Hepatocyte (in vitro differentiated cells): ENCODE data around the gene CNOT11. TPM values are rescaled to one million over a fixed set of nuclear protein-coding genes. Genes with fewer than 3 reads are reported as not detected.
A peak's percentile ranks its signal among the peaks of the same experiment; 100 is the strongest.
"Not testable (repeated sequence)": the region's sequence is repeated elsewhere in the genome, so short reads cannot be mapped to it uniquely, and the experiment has no call there.

Source experiments
- DNase-seq: peaks from one replicate; pipeline ENCODE4 v3.0.0-alpha.2; 2016; ENCODE audit warnings: low spot score
- H2AFZ ChIP-seq: fragments of 200-600 bp; sonication (generic); 2 replicates; pipeline ENCODE4 v1.6.0; 2016; ENCODE audit warnings: antibody characterized with exemption, mild to moderate bottlenecking
- H3K27ac ChIP-seq: fragments of 200-600 bp; sonication (generic); 2 replicates; pipeline ENCODE4 v1.5.1; 2016; ENCODE audit warnings: mild to moderate bottlenecking
- H3K27me3 ChIP-seq: fragments of 200-600 bp; sonication (generic); 2 replicates; pipeline ENCODE4 v1.6.1; 2016
- H3K36me3 ChIP-seq: fragments of 200-600 bp; sonication (generic); replicated peaks from 2 replicates; pipeline ENCODE4 v1.5.1; 2016; ENCODE audit warnings: low read depth; ENCODE audit not compliant: insufficient read depth
- H3K4me1 ChIP-seq: fragments of 200-600 bp; sonication (generic); 2 replicates; pipeline ENCODE4 v1.5.1; 2016; ENCODE audit warnings: mild to moderate bottlenecking, moderate library complexity; ENCODE audit not compliant: insufficient read depth
- H3K4me2 ChIP-seq: fragments of 200-600 bp; sonication (generic); 2 replicates; pipeline ENCODE4 v1.6.0; 2016
- H3K4me3 ChIP-seq: fragments of 200-600 bp; sonication (generic); 2 replicates; pipeline ENCODE4 v1.5.1; 2016; ENCODE audit warnings: mild to moderate bottlenecking
- H3K79me2 ChIP-seq: fragments of 200-600 bp; sonication (generic); 2 replicates; pipeline ENCODE4 v1.6.0; 2017; ENCODE audit warnings: mild to moderate bottlenecking
- H3K9me2 ChIP-seq: fragments of 200-600 bp; sonication (generic); replicated peaks from 2 replicates; pipeline ENCODE4 v1.6.0; 2017; ENCODE audit warnings: mild to moderate bottlenecking; ENCODE audit not compliant: insufficient read depth
- H3K9me3 ChIP-seq: fragments of 200-600 bp; sonication (generic); 2 replicates; pipeline ENCODE4 v1.5.1; 2016; ENCODE audit warnings: low read depth, mild to moderate bottlenecking
- H4K20me1 ChIP-seq: fragments of 200-600 bp; sonication (generic); 2 replicates; pipeline ENCODE4 v1.6.0; 2016; ENCODE audit warnings: mild to moderate bottlenecking; ENCODE audit not compliant: insufficient read depth, poor library complexity, severe bottlenecking
- CTCF ChIP-seq: fragments of 200-600 bp; sonication (generic); IDR thresholded peaks from 2 replicates; pipeline ENCODE4 v1.5.1; 2016; ENCODE audit warnings: antibody characterized with exemption, mild to moderate bottlenecking; ENCODE audit not compliant: poor library complexity
- EZH2 ChIP-seq: fragments of 200-600 bp; sonication (generic); IDR thresholded peaks from 2 replicates; pipeline ENCODE4 v1.6.1; 2016; ENCODE audit warnings: antibody characterized with exemption, mild to moderate bottlenecking, borderline replicate concordance
- EZH2phosphoT487 ChIP-seq: fragments of 200-600 bp; sonication (generic); IDR thresholded peaks from one replicate; pipeline ENCODE4 v1.6.1; 2018; ENCODE audit warnings: antibody characterized with exemption, mild to moderate bottlenecking, low read depth, moderate library complexity; ENCODE audit not compliant: unreplicated experiment, severe bottlenecking
- WGBS: methylation state at CpG from one replicate; pipeline ENCODE4 v1.1.6; 2016; ENCODE audit warnings: low lambda C conversion rate; ENCODE audit errors: missing lambda C conversion rate; 5-methylcytosine and 5-hydroxymethylcytosine counted together
- polyA plus RNA-seq: library from polyadenylated mRNA; unstranded; fragments of >200 nt; fragmentation: Nextera tagmentation; extraction: Ambion mirVana; gene quantifications from 2 replicates; pipeline ENCODE4 v1.2.1, GENCODE V29; 2016
- total RNA-seq: library from RNA; depleted of rRNA; stranded (reverse); fragments of >200 nt; gene quantifications from 2 replicates; pipeline ENCODE4 v1.2.3, GENCODE V29; 2014

CNOT11 gene
- total and polyA plus RNA-seq, 2 experiments from 2014 or later = 57.7 to 61.8 TPM

GRCh38 chr2:101232770-101233169 is 19.9 kb upstream of the CNOT11 start:
- 93% methylated on average over 6 of the region's 6 CpGs for WGBS
- H3K27me3 ChIP-seq = no peaks in the 10 kb centered on the region
- DNase-seq = no peak
- H3K9me3 ChIP-seq = no peaks in the 10 kb centered on the region
- H3K4me1 ChIP-seq = peaks cover 8% of the 10 kb centered on the region
- TF ChIP-seq CTCF = no peak
- TF ChIP-seq EZH2 = no peak
- TF ChIP-seq EZH2phosphoT487 = no peak
- H4K20me1 ChIP-seq = no peaks in the 10 kb centered on the region
- H3K9me2 ChIP-seq = no peaks in the 10 kb centered on the region
- H3K4me2 ChIP-seq = no peak overlapping the region
- no peaks in the 10 kb centered on the region for H3K36me3 ChIP-seq
- H3K79me2 ChIP-seq = no peaks in the 10 kb centered on the region
- no peak overlapping the region for H3K27ac ChIP-seq
- no peak overlapping the region for H2AFZ ChIP-seq
- no peak overlapping the region for H3K4me3 ChIP-seq

DNA sequence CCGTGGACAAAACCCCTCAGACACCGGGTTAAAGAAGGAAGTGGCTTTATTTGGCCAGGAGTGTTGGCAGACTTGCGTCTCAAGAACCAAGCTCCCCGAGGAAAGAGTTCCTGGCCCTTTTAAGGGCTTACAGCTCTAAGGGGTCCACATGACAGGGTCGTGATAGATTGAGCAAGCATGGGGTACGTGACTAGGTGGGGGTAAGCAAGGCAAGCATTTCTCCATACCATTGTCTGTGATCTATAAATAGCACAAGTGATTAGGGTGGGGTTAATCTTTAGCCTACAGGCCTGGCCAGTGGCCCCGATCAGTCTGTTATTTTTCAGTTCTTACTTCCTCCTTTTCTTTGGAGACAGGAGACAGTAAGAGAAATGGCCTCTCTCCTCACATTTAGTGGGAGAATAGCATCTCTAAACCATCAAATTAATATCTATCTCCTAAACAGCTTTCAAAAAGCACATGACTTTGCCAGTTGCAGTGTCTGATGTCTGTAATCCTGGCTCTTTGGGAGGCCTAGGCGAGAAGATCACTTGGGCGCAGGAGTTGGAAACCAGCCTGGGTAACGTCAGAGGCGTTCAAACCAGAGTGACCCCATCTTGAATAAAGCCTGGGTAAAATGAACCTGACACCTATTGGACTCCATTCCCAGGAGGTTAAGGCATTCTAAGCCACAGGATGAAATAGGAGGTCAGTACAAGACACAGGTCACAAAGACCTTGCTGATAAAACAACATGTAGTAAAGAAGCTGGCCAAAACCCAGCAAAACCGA is 18.3 kb upstream of the CNOT11 start:
- WGBS = 71% methylated on average over 12 of the region's 12 CpGs
- H3K9me3 ChIP-seq = no peaks in the 10 kb centered on the region
- H3K9me2 ChIP-seq = no peaks in the 10 kb centered on the region
- peaks cover 11% of the 10 kb centered on the region for H3K4me1 ChIP-seq
- no peak overlapping the region for H2AFZ ChIP-seq
- no peaks in the 10 kb centered on the region for H3K27me3 ChIP-seq
- H3K79me2 ChIP-seq = no peaks in the 10 kb centered on the region
- TF ChIP-seq EZH2phosphoT487 (no peak), CTCF (no peak), EZH2 (no peak)
- H3K4me3 ChIP-seq = no peak overlapping the region
- DNase-seq = no peak
- no peak overlapping the region for H3K4me2 ChIP-seq
- peak overlapping the region; percentile 88 for H3K27ac ChIP-seq
- no peaks in the 10 kb centered on the region for H4K20me1 ChIP-seq
- no peaks in the 10 kb centered on the region for H3K36me3 ChIP-seq

- not testable (repeated sequence) for H3K36me3 ChIP-seq, H3K4me3 ChIP-seq, H3K27ac ChIP-seq, DNase-seq, H4K20me1 ChIP-seq, H3K79me2 ChIP-seq, H3K9me3 ChIP-seq, H3K27me3 ChIP-seq, H3K4me2 ChIP-seq, H2AFZ ChIP-seq, H3K9me2 ChIP-seq
- WGBS = 100% methylated on average over 1 of the region's 1 CpG
- peaks cover 13% of the 10 kb centered on the region for H3K4me1 ChIP-seq
Measured at GRCh38 chr2:101235956-101236355, 16.7 kb upstream of the CNOT11 start.

GRCh38 chr2:101237944-101238343 is 14.7 kb upstream of the CNOT11 start:
- not testable (repeated sequence) for H3K27me3 ChIP-seq, DNase-seq, H3K9me3 ChIP-seq, H3K4me2 ChIP-seq, H4K20me1 ChIP-seq, H2AFZ ChIP-seq, H3K4me3 ChIP-seq, H3K36me3 ChIP-seq, H3K9me2 ChIP-seq, H3K79me2 ChIP-seq
- whole genome bisulfite sequencing = 50% methylated on average over 5 of the region's 5 CpGs
- H3K27ac ChIP-seq = peak overlapping the region; percentile 85
- peaks cover 15% of the 10 kb centered on the region for H3K4me1 ChIP-seq
